Fibroblast of gingiva (primary cell): ENCODE data around the gene USP7.

Experiments
- DNase-seq: peaks from one replicate; pipeline ENCODE4 v3.0.0-alpha.2; 2011; ENCODE audit warnings: low read depth

USP7 gene

GRCh38 chr16:8951447-8952280, 12.0 kb downstream of the USP7 start:
- DNase-seq: no peak

- DNase-seq: peak; percentile 31
These were observed 13.1 kb downstream of the USP7 start for GRCh38 chr16:8950580-8951077.

DNA sequence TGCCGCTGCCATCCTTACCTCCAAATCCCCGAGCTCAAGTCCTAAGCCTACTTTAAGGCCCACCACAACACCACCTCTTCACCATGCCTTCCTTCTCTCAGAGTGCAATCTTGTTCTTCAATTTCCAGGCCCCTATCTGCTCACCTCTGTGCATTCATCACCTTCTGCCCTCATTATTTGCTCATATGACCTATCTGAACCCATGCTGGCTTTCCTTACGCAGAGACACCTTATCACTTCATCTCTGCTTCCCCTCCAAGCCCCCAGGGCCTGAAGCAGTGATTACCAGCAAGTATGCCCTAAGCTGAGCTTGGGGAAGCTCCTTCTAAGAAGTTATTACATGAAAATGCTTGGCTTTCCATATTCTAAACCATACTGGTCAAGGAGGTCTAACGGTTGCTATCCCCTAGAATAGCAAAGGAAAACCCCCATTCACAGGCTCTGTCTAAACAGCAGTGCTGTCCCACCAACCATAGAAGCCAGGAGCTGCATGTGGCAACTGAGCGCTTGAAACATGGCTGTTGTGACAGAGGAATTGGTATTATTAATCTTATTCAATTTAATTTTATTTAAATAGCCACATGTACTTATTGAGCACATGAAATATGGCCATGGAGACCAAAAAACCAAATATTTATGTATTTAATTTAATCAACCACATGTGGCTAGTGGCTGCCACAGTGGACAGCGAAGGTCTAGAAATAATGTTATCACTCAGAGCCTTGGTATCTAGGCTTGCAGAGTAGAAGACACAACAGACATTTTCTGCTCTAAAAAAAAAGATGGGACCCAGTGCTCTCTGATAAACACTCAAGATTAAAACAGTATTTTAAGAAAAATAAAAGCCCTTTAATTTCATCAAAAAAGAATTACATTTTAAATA, 13.9 kb downstream of the USP7 start:
- no peak for DNase-seq

DNA sequence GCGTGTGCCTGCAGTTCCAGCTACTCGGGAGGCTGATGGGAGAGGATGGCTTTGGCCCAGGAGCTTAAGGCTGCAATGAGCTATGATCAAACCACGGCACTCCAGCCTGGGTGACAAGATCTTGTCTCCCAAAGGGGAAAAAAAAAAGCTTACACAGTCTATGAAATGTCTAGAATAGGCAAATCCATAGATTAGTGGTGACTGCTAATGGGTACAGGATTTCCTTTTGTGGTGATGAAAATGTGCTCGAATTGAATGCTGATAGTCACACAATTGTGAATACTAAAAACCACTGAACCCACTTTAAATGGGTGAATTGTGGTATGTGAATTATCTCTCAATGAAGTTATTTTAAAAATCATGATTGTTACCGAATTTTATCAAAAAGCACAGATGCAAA, 14.9 kb downstream of the USP7 start:
- no peak for DNase-seq

DNA sequence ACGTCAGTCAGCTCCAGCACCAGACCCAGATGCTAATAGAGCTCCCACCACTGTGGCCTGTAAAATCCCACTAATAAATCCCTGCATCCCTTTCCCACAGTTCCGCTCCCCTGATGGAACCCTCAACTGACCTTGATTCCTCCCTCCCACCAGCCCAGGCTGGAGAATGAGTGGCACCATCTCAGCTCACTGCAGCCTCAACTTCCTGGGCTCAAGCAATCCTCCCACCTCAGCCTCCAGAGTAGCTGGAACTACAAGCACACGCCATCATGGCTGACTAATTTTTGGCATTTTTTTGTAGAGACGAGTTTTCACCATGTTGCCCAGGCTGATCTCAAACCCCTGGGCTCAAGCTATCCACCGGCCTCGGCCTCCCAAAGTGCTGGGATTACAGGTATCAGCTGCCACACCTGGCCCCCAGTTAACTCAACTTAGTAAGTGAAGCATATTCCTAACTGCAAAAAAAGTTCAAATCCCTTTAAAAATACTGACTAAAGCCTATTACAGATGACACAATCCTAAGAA, 15.6 kb downstream of the USP7 start:
- DNase-seq: no peak

DNA sequence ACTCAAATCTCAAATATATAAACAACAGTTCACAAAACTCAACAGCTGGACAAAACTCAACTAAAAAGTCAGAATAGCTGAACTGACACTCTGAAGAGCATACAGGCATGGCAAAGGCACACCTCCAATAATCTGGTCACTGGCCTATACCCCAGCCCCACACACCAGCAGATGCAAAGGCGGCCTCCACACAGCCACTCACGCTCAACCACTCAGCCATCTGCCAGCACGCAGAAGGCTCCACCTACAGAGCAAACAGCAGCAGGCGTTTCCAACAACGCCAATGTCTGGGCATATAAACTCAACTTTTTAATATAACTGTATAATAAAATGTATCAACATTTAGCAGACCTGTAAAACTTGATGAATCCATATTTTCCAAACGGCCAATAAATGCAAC, 17.2 kb downstream of the USP7 start:
- no peak for DNase-seq

DNA sequence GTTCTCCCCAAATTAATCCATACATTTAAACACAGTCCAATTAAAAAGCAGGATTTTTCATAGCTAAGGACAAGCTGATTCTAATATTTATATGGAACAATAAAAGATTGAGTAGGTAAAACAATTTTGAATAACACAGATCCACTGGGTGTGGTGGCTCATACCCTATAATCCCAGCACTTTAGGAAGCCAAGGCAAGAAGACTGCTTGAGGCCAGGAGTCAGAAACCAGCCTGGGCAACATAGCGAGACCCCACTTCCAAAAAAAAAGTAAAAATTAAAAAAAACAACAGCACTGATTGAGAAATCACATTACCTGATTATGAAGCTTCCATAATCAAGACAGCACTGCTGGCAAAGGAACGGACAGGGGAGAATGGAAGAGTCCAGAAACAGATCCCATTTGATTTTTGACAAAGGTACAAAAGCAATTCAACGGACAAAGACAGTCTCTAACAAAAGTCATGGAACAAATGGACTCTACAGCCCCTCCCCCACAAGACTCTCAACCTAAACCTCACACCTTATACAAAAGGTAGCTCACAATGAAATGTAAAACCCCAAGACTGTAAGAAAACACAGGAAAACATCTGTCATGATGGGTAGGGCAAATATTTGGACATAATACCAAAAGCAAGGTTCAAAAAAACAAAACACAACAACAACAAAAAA, 17.9 kb downstream of the USP7 start:
- no peak for DNase-seq

DNA sequence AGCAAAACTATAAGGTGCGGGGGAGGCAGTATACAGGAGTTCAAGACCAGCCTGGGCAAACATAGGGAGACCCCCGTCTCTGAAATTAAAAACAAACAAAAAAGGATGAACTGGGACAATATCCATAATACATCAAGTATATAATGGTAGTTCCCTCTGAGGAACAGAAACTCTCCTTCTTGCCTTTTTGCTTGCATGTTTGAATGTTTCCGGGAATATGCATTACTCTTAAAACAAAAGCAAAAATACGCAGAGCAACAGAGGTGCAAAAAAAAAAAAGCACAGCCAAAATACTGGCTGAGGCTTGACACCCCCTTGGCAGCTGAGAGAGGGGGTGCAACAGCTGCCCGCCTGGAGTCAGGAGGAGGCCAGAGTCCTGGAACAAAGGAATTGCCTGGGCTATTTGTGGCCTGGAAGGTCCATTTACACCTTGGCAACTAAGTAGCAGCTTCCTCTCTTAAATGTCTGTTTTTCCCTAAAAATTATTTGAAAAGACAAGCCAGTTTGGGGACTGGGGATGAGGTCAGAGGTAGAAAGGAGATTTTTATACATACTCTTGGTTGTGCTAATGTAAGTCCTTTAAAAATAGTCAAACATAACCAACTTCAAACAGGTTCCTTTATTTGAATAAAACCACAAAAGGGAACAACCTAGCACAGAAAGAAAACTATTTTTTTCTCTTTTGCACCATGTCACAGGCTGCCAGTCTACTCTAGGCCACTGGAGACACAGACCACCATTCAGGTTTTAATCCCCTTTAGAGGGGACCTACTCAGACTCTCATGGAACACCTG, 19.5 kb downstream of the USP7 start:
- no peak for DNase-seq

DNA sequence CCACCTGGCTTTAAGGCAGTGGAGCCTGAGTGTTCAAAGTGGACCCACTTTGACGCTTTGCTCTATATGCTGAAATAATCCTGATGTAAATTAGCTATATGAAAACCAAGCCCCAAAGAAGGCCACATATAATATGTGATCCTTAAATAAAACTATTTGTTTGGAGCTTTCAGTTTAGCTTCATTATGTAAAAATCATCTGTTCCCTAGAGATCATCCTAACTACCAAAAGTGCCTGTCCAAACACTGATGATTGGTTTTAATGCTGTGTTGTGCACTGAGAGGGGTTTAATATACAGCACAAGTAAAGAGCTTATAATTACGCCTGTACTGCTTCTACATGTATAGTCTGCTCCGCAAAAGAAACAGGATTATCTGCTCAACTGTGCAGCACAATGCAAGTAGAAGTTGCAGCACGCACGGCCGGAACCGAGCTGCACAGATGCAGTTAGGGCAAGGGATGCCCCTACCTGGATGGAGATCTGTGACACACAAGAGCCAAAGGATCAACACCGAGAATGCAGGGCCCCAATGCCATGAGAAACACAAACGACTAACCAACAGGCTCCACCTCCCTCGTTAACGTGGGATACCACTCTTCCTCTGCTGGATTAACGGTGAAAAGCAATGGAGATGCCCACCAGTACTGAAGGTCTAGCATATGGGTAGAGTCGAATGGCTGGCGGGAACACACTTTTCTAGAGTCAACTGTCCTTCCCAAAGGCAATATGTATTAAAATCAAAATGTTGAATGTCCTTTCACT, 20.5 kb downstream of the USP7 start:
- DNase-seq: no peak

DNA sequence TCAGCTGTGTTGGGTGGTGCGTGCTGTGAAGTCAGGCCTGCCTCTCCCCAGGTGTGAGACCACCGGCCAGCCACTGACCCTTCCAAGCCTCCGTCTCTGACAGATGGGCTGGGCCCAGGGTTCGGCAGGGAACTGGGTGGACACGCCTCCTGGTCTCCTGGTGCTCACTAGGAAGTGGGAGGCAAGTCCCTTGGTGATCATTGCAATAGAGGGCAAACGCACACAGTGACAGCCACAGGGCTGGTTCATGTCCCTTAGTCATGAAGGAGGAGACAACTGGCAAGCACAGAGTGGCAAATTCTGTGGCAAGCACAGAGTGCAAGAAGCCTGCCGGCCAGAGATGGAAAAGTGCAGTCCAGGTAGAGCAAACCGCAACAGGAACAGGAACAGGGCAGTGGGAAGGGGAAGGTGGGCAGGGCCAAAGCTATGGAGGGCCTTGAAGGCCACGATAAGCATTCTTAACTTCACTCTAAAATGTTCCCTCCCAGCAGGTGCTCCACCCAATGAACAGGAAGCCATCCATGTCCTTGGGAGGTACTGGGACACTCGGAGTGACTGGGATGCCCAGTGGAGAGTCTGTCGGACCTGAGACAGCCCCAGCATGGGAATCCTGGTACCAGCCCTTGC, 21.9 kb downstream of the USP7 start:
- DNase-seq: no peak

- DNase-seq: no peak
These were observed 25.9 kb downstream of the USP7 start for GRCh38 chr16:8937803-8938202.

DNA sequence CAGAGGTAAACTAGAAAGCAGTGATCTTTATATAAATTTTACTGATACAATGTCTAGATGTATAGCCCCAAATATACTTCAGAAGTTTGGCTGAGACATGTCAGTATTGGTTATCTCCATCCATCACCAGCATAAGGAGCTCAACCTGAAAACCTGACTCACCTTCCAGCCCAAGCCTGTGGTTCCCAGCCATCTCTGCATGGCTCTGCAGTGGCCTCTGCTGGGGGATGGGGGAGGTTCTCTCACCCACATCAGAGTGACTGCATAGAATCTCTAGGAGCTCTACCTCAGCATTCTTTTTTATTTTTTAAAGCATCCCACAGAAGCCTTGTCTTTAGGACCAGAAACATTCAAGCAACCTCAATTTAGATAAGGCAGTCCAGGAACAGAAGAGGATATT, 27.3 kb downstream of the USP7 start:
- DNase-seq: no peak

GRCh38 chr16:8935989-8936388, 27.7 kb downstream of the USP7 start:
- DNase-seq: no peak

- no peak for DNase-seq
These were observed 29.1 kb downstream of the USP7 start for GRCh38 chr16:8934601-8935000.

GRCh38 chr16:8931859-8932258, 31.8 kb downstream of the USP7 start:
- DNase-seq: peak; percentile 21

GRCh38 chr16:8929086-8929748, 34.5 kb downstream of the USP7 start:
- DNase-seq: no peak

GRCh38 chr16:8928467-8928957, 35.2 kb downstream of the USP7 start:
- DNase-seq: peak; percentile 11

- no peak for DNase-seq
These were observed 36.9 kb downstream of the USP7 start for GRCh38 chr16:8926827-8927226.

GRCh38 chr16:8925455-8925854, 38.3 kb downstream of the USP7 start:
- no peak for DNase-seq
